ENCODE measurements around the gene DGKG.

Gene DGKG

GRCh38 chr3:186102687-186103086 lies 259.3 kb downstream of the DGKG start:
- DNase-seq: no peak

GRCh38 chr3:186100398-186100797 lies 261.6 kb downstream of the DGKG start:
- no peak for DNase-seq

GRCh38 chr3:186099178-186099577 lies 262.9 kb downstream of the DGKG start:
- DNase-seq: no peak

- no peak for DNase-seq
Measured at GRCh38 chr3:186098740-186099139, 263.3 kb downstream of the DGKG start.

GRCh38 chr3:186097663-186098451 lies 264.2 kb downstream of the DGKG start:
- no peak for DNase-seq

- no peak for DNase-seq
Measured at GRCh38 chr3:186097317-186097662, 264.7 kb downstream of the DGKG start.

Data from CD4-positive, alpha-beta T cell treated with Interleukin-4 for 4 hours (primary cell).